KBM-7 (cell line): ENCODE results near the gene MAP3K6.

ENCODE experiments used
- DNase-seq: peaks from one replicate; pipeline ENCODE4 v3.0.0-alpha.2; 2015
- in situ Hi-C: fragments of 300-500 bp; cut with MboI; formaldehyde crosslinking; loops from 2 replicates; pipeline ENCODE4 v1.14.3; 2020; ENCODE audit warnings: low sequenced_read_pairs, low pct_unique_long_range_greater_than_20kb, mixed read lengths

The MAP3K6 gene

DNA sequence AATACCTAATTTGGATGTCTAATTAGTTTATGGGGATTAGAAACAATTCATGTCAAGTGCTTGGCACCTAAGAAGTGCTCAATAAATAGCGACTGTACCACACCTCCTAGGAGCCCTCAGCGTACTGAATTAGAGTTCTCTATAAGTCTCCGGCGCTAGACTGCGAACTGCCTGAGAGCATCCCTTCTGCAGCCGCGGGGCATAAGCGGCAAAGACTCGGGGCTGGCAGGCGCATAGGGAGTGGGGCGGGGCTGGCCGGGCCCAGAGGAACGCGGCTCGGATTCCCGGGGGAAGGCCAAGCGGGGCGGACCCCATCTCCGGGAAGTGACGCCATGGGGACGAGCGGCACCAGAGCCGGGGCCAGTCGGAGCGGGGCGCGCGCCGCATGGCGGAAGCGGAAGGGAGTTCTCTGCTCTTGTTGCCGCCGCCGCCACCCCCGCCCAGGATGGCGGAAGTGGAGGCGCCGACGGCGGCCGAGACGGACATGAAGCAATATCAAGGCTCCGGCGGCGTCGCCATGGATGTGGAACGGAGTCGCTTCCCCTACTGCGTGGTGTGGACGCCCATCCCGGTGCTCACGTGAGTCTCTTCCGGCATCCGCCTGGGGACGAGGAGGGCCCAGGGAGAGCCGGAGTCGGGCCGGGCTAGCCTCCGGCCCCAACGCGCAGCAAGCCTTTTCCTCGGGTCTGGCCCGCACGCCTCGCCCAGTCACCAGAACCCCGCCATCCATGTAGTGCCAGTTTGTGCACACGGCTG is 44.8 kb downstream of the MAP3K6 start, which contains the start of gene TMEM222:
TMEM222 (plus strand) TSS at position 351 of the 756 bp plus-strand sequence; CDS start at position 386, 35 bp downstream.
- in situ Hi-C loops, result no loop called here
- DNase-seq, result peak; percentile 98

GRCh38 chr1:27318596-27318995 is 48.2 kb downstream of the MAP3K6 start:
- in situ Hi-C loops, result loop anchor here (10.0 kb wide), 1 partner anchor 56 kb away; the partner anchor contains the start of gene FCN3
- no peak for DNase-seq

- in situ Hi-C loops, result loop anchor here (10.0 kb wide), 1 partner anchor 57 kb away; the partner anchor contains the start of gene FCN3
- no peak for DNase-seq
These were observed 48.6 kb downstream of the MAP3K6 start for GRCh38 chr1:27318136-27318535.

GRCh38 chr1:27316860-27317259 is 49.9 kb downstream of the MAP3K6 start:
- DNase-seq, result no peak
- in situ Hi-C loops, result loop anchor here (10.0 kb wide), 1 partner anchor 58 kb away; the partner anchor contains the start of gene FCN3

- DNase-seq, result no peak
- in situ Hi-C loops, result loop anchor here (10.0 kb wide), 1 partner anchor 60 kb away; the partner anchor contains the start of gene FCN3
These were observed 52.0 kb downstream of the MAP3K6 start for GRCh38 chr1:27314737-27315136.

- DNase-seq, result no peak
- in situ Hi-C loops, result loop anchor here (10.0 kb wide), 1 partner anchor 61 kb away; the partner anchor contains the start of gene FCN3
These were observed 52.6 kb downstream of the MAP3K6 start for GRCh38 chr1:27314169-27314568.

DNA sequence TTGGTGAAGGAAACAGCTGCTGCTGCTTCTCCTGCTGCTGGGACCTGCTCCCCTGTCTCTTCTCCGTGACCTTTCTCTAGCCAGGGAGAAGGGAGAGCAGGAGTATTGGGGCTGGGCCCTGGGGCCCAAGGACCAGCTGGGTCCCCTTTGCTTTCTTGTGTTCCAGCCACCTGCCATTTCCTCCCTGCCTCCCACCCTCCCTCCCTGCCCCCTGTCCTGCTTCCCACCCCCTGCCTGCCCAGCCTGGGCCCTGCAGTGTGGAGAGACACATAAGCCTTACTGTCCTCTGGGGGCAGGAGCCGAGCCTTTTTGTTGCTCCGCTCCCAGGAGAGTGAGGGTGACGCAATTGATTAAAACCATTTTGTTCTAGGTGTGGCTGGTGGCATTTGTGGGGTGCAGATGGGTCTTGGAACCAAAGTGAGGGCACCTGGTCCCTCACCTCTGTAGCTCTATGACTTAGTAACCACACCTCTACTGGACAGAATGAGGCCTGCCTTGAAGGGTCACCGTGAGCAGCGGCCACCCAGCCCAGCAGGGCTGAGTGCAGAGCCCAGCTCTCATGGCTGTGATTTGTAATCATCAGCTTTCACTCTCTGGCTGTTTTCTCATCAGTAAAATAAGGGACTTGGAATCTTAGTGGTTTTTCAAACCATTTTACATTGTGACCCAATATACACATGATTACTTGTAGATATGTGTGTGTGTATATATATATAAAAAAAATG is 58.7 kb downstream of the MAP3K6 start:
- DNase-seq, result no peak
- in situ Hi-C loops, result no loop called here

DNA sequence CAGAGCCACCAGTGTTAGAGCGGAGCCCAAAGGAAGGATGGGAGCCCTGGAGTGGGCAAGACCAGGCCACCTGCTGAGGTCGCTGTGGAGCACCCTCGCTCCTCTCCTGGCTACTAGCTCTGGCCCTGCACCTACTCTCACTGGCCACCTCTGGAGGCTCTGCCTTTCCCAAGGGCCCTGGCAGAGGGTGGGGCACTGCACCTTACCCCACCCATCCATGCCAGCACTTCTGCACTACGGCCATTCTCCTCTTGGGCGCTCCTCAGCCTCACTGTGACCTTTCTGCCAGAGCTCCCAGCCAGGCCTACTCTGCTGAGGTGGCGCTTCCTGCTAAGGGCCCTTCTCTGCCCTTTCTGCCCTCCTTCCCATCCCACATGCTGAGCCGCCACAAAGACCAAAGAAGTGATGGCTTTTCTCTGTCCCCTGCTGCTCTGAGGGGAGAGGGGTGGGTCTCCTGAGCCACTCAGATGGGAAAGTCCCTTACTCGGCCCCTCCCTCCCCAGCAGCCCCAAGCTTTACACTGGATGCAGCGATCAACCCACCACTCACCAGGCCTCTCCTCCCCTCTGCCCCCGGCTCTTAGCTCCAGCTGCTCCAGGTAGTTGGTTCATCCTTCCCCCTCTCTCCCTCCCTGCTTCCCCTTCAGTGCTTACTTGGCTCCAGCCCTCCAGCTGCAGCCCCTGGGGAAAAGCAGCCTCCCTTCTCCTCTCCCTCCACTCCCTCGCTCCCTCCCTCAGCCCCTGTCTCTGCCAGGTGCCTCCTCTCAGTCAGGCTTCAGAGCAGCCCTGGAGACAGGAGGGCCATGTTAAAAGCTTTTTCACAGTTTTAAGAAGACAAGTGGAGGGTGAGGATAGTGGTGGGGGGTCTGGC is 59.6 kb downstream of the MAP3K6 start:
- DNase-seq, result no peak
- in situ Hi-C loops, result no loop called here

- no peak for DNase-seq
- in situ Hi-C loops, result no loop called here
These were observed 60.7 kb downstream of the MAP3K6 start for GRCh38 chr1:27306071-27306470.
